H1 (cell line): Measurements from ENCODE around the gene NID2. TPM values are rescaled to one million over a fixed set of nuclear protein-coding genes. Genes with fewer than 3 reads are reported as not detected.

ENCODE experiments used
- CTCF ChIA-PET: fragments of 300-600 bp; sonication (Branson Sonifier 250); formaldehyde crosslinking; loops from one replicate; lab custom pipeline; 2021; ENCODE audit not compliant: partially characterized antibody; lab: Charles Lee
- POLR2A ChIA-PET: fragments of 300-600 bp; sonication (Branson Sonifier 250); formaldehyde crosslinking; loops from one replicate; lab custom pipeline; 2021; ENCODE audit warnings: inconsistent platforms; ENCODE audit not compliant: partially characterized antibody; lab: Charles Lee
- DNase-seq, 2 experiments: peaks; one replicate each; pipeline versions ENCODE4 v3.0.0 to v3.0.0-alpha.2; 2010 to 2022; ENCODE audit warnings: low spot score in 2 of 2, low read depth in 1 of 2, mixed read lengths in 1 of 2
- FAIRE-seq: peaks from 2 replicates; lab custom pipeline; 2011; peaks lifted over from hg19 to GRCh38; lab: Jason Lieb, UNC
- H2AFZ ChIP-seq: 2 replicates; pipeline ENCODE4 v1.8.1; 2012; ENCODE audit warnings: low read length, inconsistent platforms
- H2AK5ac ChIP-seq: 2 replicates; pipeline ENCODE4 v1.6.1; 2013; ENCODE audit warnings: low read depth, low read length
- H2BK120ac ChIP-seq: replicated peaks from 2 replicates; pipeline ENCODE3; 2013; ENCODE audit warnings: low read depth, low read length, inconsistent platforms
- H2BK12ac ChIP-seq: 2 replicates; pipeline ENCODE4 v1.6.1; 2013; ENCODE audit warnings: low read depth, low read length
- H2BK15ac ChIP-seq: 2 replicates; pipeline ENCODE4 v1.6.1; 2013; ENCODE audit warnings: low read length
- H2BK20ac ChIP-seq: 2 replicates; pipeline ENCODE4 v1.6.1; 2013; ENCODE audit warnings: low read length
- H2BK5ac ChIP-seq: 2 replicates; pipeline ENCODE4 v1.6.1; 2013; ENCODE audit warnings: low read depth, low read length
- H3K14ac ChIP-seq: 2 replicates; pipeline ENCODE4 v1.6.1; 2013; ENCODE audit warnings: inconsistent platforms; ENCODE audit not compliant: insufficient read length
- H3K18ac ChIP-seq: 2 replicates; pipeline ENCODE4 v1.6.1; 2013; ENCODE audit warnings: low read length; ENCODE audit errors: extremely low read depth
- H3K23ac ChIP-seq: 2 replicates; pipeline ENCODE4 v1.6.1; 2013; ENCODE audit warnings: inconsistent platforms; ENCODE audit not compliant: insufficient read length
- H3K23me2 ChIP-seq: 2 replicates; pipeline ENCODE4 v1.6.1; 2013; ENCODE audit warnings: low read depth, low read length
- H3K27ac ChIP-seq: 2 replicates; pipeline ENCODE4 v1.6.1; 2011; ENCODE audit warnings: low read depth, low read length, inconsistent platforms
- H3K27me3 ChIP-seq, 4 experiments: replicated peaks in 1 of 4; 1 replicate in 1 of 4; 2 replicates in 3 of 4; pipeline versions ENCODE4 v1.6.1 to v1.8.1; 2011 to 2013; ENCODE audit warnings: low read length in 3 of 4, mild to moderate bottlenecking in 3 of 4, inconsistent platforms in 2 of 4, mixed read lengths in 2 of 4, moderate library complexity in 1 of 4; ENCODE audit not compliant: control insufficient read depth in 3 of 4, insufficient read depth in 3 of 4; ENCODE audit errors: extremely low read depth in 1 of 4
- H3K36me3 ChIP-seq, 4 experiments: 2 replicates each; pipeline versions ENCODE4 v1.6.1 to v1.8.1; 2011 to 2013; ENCODE audit warnings: mild to moderate bottlenecking in 4 of 4, low read length in 3 of 4, moderate library complexity in 2 of 4, control low read depth in 1 of 4, inconsistent platforms in 1 of 4; ENCODE audit not compliant: insufficient read depth in 4 of 4, control insufficient read depth in 2 of 4
- H3K4ac ChIP-seq: replicated peaks from 2 replicates; pipeline ENCODE3; 2013; ENCODE audit warnings: low read length, low read depth, mixed read lengths, inconsistent platforms; ENCODE audit not compliant: insufficient read length
- H3K4me1 ChIP-seq, 4 experiments: replicated peaks in 1 of 4; 1 replicate in 1 of 4; 2 replicates in 3 of 4; pipeline versions ENCODE4 v1.6.1 to v1.8.1; 2011 to 2013; ENCODE audit warnings: low read length in 3 of 4, inconsistent platforms in 2 of 4, mixed read lengths in 1 of 4; ENCODE audit not compliant: insufficient read depth in 4 of 4, control insufficient read depth in 3 of 4
- H3K4me2 ChIP-seq, 2 experiments: 2 replicates each; pipeline versions ENCODE4 v1.6.1 to v1.8.1; 2011 to 2013; ENCODE audit warnings: low read depth in 2 of 2, low read length in 2 of 2, control low read depth in 1 of 2, inconsistent platforms in 1 of 2, mild to moderate bottlenecking in 1 of 2; ENCODE audit not compliant: insufficient read depth in 1 of 2
- H3K4me3 ChIP-seq, 4 experiments: fragments of 200-600, 300-600 bp in 1 of 4; sonication (generic), shearing (Covaris generic), sonication (Bioruptor Twin) in 1 of 4; 2 replicates each; pipeline versions ENCODE4 v1.5.1 to v1.8.1; 2011 to 2016; ENCODE audit warnings: low read length in 4 of 4, low read depth in 3 of 4, control low read depth in 2 of 4, inconsistent platforms in 2 of 4, mild to moderate bottlenecking in 2 of 4, mixed read lengths in 1 of 4, moderate library complexity in 1 of 4; ENCODE audit not compliant: insufficient read depth in 2 of 4; ENCODE audit errors: extremely low read depth in 1 of 4
- H3K56ac ChIP-seq: replicated peaks from 2 replicates; pipeline ENCODE3; 2013; ENCODE audit warnings: low read depth, mild to moderate bottlenecking, mixed read lengths, low read length, inconsistent platforms; ENCODE audit not compliant: insufficient read length
- H3K79me1 ChIP-seq: 2 replicates; pipeline ENCODE4 v1.6.1; 2013; ENCODE audit warnings: low read depth, low read length, control low read depth
- H3K79me2 ChIP-seq, 2 experiments: 2 replicates each; pipeline versions ENCODE4 v1.6.1 to v1.8.1; 2012 to 2013; ENCODE audit warnings: low read length in 2 of 2, mild to moderate bottlenecking in 2 of 2, inconsistent platforms in 1 of 2; ENCODE audit not compliant: insufficient read depth in 2 of 2, control insufficient read depth in 1 of 2
- H3K9ac ChIP-seq, 4 experiments: replicated peaks in 1 of 4; 1 replicate in 1 of 4; 2 replicates in 3 of 4; pipeline versions ENCODE4 v1.6.1 to v1.8.1; 2011 to 2013; ENCODE audit warnings: low read depth in 3 of 4, low read length in 3 of 4, control low read depth in 2 of 4, mild to moderate bottlenecking in 2 of 4, moderate library complexity in 2 of 4, inconsistent platforms in 1 of 4; ENCODE audit errors: extremely low read depth in 1 of 4
- H3K9me3 ChIP-seq, 2 experiments: 2 replicates each; pipeline versions ENCODE4 v1.6.1 to v1.8.1; 2012 to 2013; ENCODE audit warnings: mild to moderate bottlenecking in 2 of 2, moderate library complexity in 2 of 2, control low read depth in 1 of 2, inconsistent platforms in 1 of 2, low read depth in 1 of 2, low read length in 1 of 2, mixed read lengths in 1 of 2; ENCODE audit not compliant: insufficient read depth in 2 of 2
- H4K20me1 ChIP-seq, 2 experiments: replicated peaks in 1 of 2; 2 replicates each; pipeline versions ENCODE3 to v1.8.1; 2011 to 2013; ENCODE audit warnings: inconsistent platforms in 2 of 2, low read length in 2 of 2, mild to moderate bottlenecking in 1 of 2; ENCODE audit not compliant: insufficient read depth in 2 of 2, control insufficient read depth in 1 of 2
- H4K5ac ChIP-seq: 2 replicates; pipeline ENCODE4 v1.6.1; 2013; ENCODE audit warnings: low read length, low read depth, mixed read lengths, inconsistent platforms; ENCODE audit not compliant: insufficient read length
- H4K8ac ChIP-seq: 2 replicates; pipeline ENCODE4 v1.8.0; 2013; ENCODE audit warnings: mild to moderate bottlenecking, moderate library complexity, low read length, inconsistent platforms; ENCODE audit not compliant: insufficient read depth; ENCODE audit errors: extremely low read depth
- H4K91ac ChIP-seq: replicated peaks from 2 replicates; pipeline ENCODE3; 2013; ENCODE audit warnings: low read length, mixed read lengths, inconsistent platforms; ENCODE audit not compliant: insufficient read length
- BACH1 ChIP-seq: IDR thresholded peaks from 2 replicates; pipeline ENCODE4 v1.6.1; 2012; ENCODE audit warnings: low read length, improper control_type of control experiment
- CBX5 ChIP-seq: fragments of 300-800, 300-1000 bp; sonication (generic); IDR thresholded peaks from 2 replicates; pipeline ENCODE4 v1.7.1; 2016; ENCODE audit warnings: antibody characterized with exemption, low read length, low read depth
- CEBPB ChIP-seq: IDR thresholded peaks from 2 replicates; pipeline ENCODE4 v1.6.1; 2012; ENCODE audit warnings: low read depth, low read length
- JUN ChIP-seq: IDR thresholded peaks from 2 replicates; pipeline ENCODE4 v1.6.1; 2011; ENCODE audit warnings: low read depth, mild to moderate bottlenecking, improper control_type of control experiment, low read length
- KDM1A ChIP-seq: fragments of 200-600, 300-600 bp; sonication (generic); IDR thresholded peaks from 2 replicates; pipeline ENCODE4 v1.7.1; 2016; ENCODE audit warnings: mild to moderate bottlenecking, low read length, borderline replicate concordance
- KDM4A ChIP-seq: IDR thresholded peaks from one replicate; pipeline ENCODE4 v1.7.1; 2012; ENCODE audit warnings: low read depth, mild to moderate bottlenecking, moderate library complexity, low read length, inconsistent platforms; ENCODE audit not compliant: severe bottlenecking
- NANOG ChIP-seq: IDR thresholded peaks from 2 replicates; pipeline ENCODE4 v1.6.1; 2011; ENCODE audit warnings: low read length, low read depth, mild to moderate bottlenecking, inconsistent platforms; ENCODE audit not compliant: insufficient read depth, poor library complexity, severe bottlenecking
- NRF1 ChIP-seq: IDR thresholded peaks from 2 replicates; pipeline ENCODE4 v1.6.1; 2011; ENCODE audit warnings: mild to moderate bottlenecking, low read depth, low read length, improper control_type of control experiment
- PHF8 ChIP-seq: fragments of 200-600 bp; sonication (generic); conservative IDR thresholded peaks from 2 replicates; pipeline ENCODE4 v1.7.1; 2012; ENCODE audit warnings: low read depth, mild to moderate bottlenecking, inconsistent platforms, low read length, moderate library complexity
- POU5F1 ChIP-seq: IDR thresholded peaks from 2 replicates; pipeline ENCODE4 v1.6.1; 2011; ENCODE audit warnings: low read depth, mild to moderate bottlenecking, low read length, moderate library complexity
- RFX5 ChIP-seq: IDR thresholded peaks from 2 replicates; pipeline ENCODE4 v1.6.1; 2011; ENCODE audit warnings: low read depth, low read length, improper control_type of control experiment, borderline replicate concordance
- SAP30 ChIP-seq: fragments of 300-600 bp; sonication (generic); IDR thresholded peaks from 2 replicates; pipeline ENCODE4 v1.7.1; 2012; ENCODE audit warnings: low read length, moderate library complexity, mild to moderate bottlenecking, inconsistent platforms; ENCODE audit not compliant: insufficient read depth, insufficient replicate concordance
- SIX5 ChIP-seq: IDR thresholded peaks from 2 replicates; pipeline ENCODE4 v1.6.1; 2011; ENCODE audit warnings: mild to moderate bottlenecking, low read depth, low read length
- TBP ChIP-seq: IDR thresholded peaks from 2 replicates; pipeline ENCODE4 v1.6.1; 2011; ENCODE audit warnings: low read depth, low read length, improper control_type of control experiment
- WGBS, 2 experiments: shearing (Covaris generic) in 1 of 2; methylation state at CpG; one replicate each; pipeline versions ENCODE4 v1.1.6 to v1.1.7; 2013 to 2015; ENCODE audit warnings: low lambda C conversion rate in 2 of 2, mixed read lengths in 2 of 2, inconsistent platforms in 1 of 2, low coverage in 1 of 2, missing lambda C conversion rate in 1 of 2; ENCODE audit not compliant: insufficient replicate concordance in 2 of 2, insufficient coverage in 1 of 2, insufficient read length in 1 of 2; ENCODE audit errors: extremely low coverage in 1 of 2, missing lambda C conversion rate in 1 of 2; 5-methylcytosine and 5-hydroxymethylcytosine counted together
- polyA plus RNA-seq, 7 experiments: library from polyadenylated mRNA; depleted of rRNA in 3 of 7; stranded (reverse) in 5 of 7; unstranded in 2 of 7; fragments of >200 nt in 5 of 7; fragments of 200-250 nt in 2 of 7; gene quantifications; 1 replicate in 5 of 7; 2 replicates in 1 of 7; 4 replicates in 1 of 7; pipeline versions ENCODE4 v1.2.1 to v1.2.3, GENCODE V29; 2011 to 2013; ENCODE audit warnings: missing spikeins in 2 of 7, mixed read lengths in 2 of 7
- total RNA-seq: library from RNA; stranded (reverse); fragmentation: NEBNext Ultra II Directional; extraction: Animal tissue kit (Norgen Biotek cat#: 25700); gene quantifications from 2 replicates; pipeline ENCODE4 v1.2.1, GENCODE V29; 2021
- TF ChIP-seq, protein P1 (sequence below): IDR thresholded peaks from 2 replicates; pipeline ENCODE4 v1.6.1; 2012; ENCODE audit warnings: inconsistent platforms

The NID2 gene
- total and polyA plus RNA-seq, 2 of the 8 experiments (the other 6 are each of a cell fraction or from before 2014, with no cell fraction given): 6.1 to 12.6 TPM

DNA sequence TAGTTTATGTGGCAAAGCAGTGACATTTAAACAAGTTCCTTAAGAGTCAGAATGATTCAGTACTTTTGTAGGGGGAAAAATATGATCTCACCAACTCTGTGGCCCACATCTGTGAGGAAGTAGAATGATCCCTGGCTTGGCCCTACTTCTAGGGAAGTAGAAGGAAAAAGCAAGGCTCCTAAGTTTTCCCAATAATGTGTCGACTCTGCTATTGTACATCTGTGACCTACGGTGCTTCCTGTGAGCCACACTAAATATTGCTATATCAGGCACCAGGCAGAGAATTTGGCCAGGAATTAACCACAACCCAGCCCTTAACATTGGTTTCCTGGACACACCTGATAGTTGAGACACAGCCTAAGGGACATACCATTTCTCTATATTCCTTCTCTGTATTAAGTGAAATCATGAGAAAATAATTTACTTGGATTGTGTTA is 9.3 kb upstream of the NID2 start:
- no peak for FAIRE-seq
- Histone ChIP-seq H3K9ac (no peak overlapping the region), H2AFZ (no peak overlapping the region), H3K4me3 (no peak overlapping the region), H2BK15ac (no peak overlapping the region), H2AK5ac (no peak overlapping the region), H3K79me2 (no peaks in the 10 kb centered on the region), H3K36me3 (no peaks in the 10 kb centered on the region), H3K4me2 (no peak overlapping the region), H3K56ac (no peak overlapping the region), H2BK120ac (no peak overlapping the region), H4K5ac (no peak overlapping the region), H3K23ac (no peak overlapping the region), H3K4me1 (no peaks in the 10 kb centered on the region), H3K79me1 (no peaks in the 10 kb centered on the region), H3K27ac (no peak overlapping the region), H3K23me2 (no peaks in the 10 kb centered on the region; the same call in 1 of the 2 replicates), H4K20me1 (no peaks in the 10 kb centered on the region), H3K4ac (no peak overlapping the region), H3K9me3 (no peaks in the 10 kb centered on the region), H2BK20ac (no peak overlapping the region), H3K27me3 (no peaks in the 10 kb centered on the region), H2BK5ac (no peak overlapping the region), H3K14ac (no peak overlapping the region), H3K18ac (no peak overlapping the region), H2BK12ac (no peak overlapping the region), H4K8ac (no peak overlapping the region), H4K91ac (no peak overlapping the region)
- WGBS, 2 experiments: 97% methylated on average over 2 of the region's 2 CpGs; no CpG with 5 or more reads in 1 of the 2 experiments
- no peak for DNase-seq
- POLR2A ChIA-PET: no interaction called here
- CTCF ChIA-PET: no interaction called here
- TF ChIP-seq JUN (no peak), RFX5 (no peak), KDM4A (no peak), TBP (no peak), POU5F1 (no peak), CBX5 (no peak), SAP30 (no peak), KDM1A (no peak), CEBPB (no peak), NRF1 (no peak), BACH1 (no peak), PHF8 (no peak), NANOG (no peak), SIX5 (no peak)
- TF ChIP-seq, protein P1, sequence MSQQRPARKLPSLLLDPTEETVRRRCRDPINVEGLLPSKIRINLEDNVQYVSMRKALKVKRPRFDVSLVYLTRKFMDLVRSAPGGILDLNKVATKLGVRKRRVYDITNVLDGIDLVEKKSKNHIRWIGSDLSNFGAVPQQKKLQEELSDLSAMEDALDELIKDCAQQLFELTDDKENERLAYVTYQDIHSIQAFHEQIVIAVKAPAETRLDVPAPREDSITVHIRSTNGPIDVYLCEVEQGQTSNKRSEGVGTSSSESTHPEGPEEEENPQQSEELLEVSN: no peak
